ENCODE data around the gene PALM.
A peak's percentile ranks its signal among the peaks of the same experiment; 100 is the strongest.
"Not testable (repeated sequence)": the region's sequence is repeated elsewhere in the genome, so short reads cannot be mapped to it uniquely, and the experiment has no call there.

Gene PALM

DNA sequence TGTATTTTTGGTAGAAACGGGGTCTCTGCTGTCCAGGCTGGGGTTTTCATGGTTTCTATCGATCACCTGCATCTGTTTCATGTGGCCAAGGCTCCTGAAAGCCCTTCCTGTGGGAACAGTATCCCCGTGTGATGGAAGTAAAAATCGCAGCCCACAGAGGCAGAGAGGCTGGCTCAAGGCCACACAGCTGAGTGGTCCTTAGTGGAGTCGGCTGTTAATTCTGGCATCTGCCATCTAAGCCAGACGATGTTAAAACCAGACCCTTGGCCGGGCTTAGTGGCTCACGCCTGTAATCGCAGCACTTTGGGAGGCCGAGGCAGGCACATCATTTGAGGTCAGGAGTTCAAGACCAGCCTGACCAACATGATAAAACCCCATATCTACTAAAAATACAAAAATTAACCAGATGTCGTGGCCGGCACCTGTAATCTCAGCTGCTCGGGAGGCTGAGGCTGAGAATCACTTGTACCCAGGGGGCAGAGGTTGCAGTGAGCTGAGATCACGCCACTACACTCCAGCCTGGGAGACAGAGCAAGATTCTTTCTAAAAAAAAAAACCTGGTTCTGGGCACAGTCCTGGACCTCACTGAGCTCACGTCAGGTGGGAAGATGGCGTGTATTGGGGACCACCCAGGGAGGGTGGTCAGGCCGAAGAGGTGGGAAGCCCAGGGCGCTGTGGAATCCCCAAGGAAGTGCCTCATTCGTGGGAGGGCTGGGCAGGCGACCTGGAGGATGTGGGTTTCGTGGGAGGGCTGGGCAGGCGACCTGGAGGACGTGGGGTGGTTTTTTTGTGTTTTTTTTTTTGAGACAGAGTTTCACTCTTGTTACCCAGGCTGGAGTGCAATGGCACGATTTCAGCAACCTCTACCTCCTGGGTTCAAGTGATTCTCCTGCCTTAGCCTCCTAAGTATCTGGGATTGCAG, 23.7 kb downstream of the PALM start:
- no peak for DNase-seq

GRCh38 chr19:734716-735115, 26.0 kb downstream of the PALM start:
- no peak for DNase-seq

DNA sequence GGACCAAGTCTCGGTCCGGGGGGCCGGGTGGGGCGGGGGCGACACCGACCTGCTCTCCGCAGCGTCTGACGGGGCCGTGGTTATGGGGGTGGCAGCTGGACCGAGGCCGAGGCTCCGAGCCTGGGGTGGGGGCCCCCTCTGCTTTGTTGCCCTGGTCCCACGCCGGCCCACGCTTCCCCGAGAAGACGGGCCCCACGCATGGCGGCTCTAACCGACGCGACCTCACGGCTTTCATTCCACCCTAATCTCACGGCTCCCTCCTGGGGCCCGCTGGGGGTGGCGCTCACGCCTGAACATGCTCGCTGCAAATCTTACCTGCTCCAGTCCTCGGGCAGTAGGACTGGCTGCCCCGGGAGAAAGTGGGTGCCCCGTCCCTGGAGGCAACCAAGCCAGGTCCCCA, 27.4 kb downstream of the PALM start:
- DNase-seq, result no peak

DNA sequence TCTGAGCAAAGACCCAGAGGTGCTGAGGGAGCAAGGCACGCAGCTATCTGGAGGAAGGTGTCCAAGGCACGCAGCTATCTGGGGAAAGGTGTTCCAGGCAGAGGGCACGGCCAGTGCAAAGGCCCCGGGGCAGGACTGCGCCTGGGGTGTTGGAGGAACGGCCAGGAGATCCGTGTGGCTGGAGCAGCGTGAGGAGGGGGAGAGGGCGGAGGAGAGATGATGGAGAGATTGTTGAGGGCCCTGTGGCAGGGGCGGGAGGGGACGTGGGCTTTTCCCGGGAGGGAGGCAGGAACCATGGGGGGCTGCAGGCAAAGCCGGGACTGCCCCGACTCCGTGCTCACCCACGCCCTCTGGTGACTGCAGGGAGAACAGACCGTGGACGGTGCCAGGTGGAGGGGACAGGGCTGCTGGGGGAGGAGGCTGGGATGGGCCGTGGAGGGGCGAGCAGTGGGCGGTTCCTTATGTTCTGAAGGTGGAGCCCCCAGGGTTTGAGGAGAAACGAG, 28.9 kb downstream of the PALM start:
- no peak for DNase-seq

GRCh38 chr19:738509-739128, 29.9 kb downstream of the PALM start:
- DNase-seq, result no peak

DNA sequence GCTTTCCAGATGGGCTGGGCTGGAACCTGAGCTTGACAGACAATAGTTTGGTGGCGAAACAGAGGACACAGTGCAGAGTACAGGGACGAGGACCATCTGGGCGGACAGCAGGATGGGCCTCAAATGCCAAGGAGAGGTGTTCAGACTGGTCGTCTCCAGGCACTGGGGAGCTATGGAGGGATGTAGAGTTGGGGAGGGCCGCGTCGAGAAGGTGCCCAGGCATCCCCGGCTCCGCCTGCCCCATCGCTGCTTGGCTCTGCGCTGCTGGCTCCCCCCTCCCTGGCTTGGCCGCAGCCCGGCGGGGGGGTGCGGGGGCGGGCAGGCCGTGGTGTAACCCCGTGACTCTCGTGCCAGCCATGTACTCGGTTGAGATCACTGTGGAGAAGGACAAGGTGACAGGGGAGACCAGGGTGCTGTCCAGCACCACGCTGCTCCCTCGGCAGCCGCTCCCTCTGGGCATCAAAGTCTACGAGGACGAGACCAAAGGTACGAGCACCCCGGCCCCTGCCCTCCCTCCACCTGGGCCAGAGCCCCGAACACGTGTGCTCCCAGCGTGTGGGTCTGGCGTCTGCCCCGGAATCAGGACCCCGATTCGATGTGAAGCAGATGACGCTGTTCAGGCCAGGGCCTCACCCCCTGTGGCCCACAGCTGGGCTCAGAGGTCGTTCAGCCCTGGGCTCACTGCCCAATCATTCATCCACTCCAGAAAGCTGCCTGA, 31.4 kb downstream of the PALM start:
- no peak for DNase-seq

- not testable (repeated sequence) for DNase-seq
Observed at GRCh38 chr19:740816-741505, 32.2 kb downstream of the PALM start.

DNA sequence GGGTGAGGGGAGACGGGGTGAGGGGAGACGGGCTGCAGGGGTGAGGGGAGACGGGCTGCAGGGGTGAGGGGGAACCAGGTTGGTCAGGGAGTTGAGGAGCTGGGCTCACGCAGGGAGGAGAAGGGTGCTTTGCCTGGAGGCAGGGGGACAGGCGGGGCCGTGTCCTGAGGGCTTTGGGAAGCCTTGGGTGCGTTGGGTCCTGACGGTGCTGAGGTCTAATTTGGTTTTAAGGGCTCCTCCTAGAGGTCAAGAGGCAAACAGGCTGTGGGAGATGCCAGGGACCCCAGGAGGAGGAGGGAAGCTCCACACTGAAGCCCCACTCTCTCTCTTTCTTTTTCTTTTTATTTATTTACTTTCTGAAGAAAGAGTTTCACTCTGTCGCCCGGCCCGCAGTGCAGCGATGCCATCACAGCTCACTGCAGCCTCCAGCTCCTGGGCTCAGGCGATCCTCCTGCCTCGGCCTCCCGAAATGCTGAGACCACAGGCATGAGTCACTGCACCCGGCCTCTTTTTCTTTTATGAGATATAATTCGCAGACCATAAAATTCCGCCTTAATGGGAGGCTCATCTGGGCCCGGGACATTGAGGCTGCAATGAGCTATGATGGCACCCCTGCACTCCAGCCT, 32.9 kb downstream of the PALM start:
- no peak for DNase-seq

- no peak for DNase-seq
Observed at GRCh38 chr19:742540-743075, 33.9 kb downstream of the PALM start.

DNA sequence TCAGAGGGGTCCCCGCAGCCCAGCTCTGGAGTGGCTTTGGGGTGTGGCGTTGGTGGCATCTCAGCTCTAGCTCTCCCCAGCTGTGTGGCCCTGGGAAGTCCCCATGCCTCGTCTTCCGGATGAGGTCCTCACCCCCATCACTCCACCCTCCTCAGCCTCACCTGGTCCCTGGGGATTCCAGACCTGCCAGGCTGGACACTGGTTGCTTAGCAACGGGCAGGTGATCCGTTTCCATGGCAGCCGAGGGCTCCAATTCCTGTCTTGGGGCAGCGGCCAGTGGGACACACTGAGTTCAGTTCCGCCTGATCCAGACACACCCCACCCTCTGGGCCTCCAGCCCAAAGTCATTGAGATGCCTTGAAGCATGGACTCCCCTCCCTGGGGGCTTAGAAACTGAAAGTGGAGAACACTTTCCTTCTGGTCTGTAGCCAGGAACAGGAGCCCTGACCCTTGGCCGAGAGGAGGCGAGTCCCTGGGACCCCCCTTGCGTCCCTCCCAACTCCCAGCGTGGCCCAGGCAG, 34.5 kb downstream of the PALM start:
- peak; percentile 38 for DNase-seq

DNA sequence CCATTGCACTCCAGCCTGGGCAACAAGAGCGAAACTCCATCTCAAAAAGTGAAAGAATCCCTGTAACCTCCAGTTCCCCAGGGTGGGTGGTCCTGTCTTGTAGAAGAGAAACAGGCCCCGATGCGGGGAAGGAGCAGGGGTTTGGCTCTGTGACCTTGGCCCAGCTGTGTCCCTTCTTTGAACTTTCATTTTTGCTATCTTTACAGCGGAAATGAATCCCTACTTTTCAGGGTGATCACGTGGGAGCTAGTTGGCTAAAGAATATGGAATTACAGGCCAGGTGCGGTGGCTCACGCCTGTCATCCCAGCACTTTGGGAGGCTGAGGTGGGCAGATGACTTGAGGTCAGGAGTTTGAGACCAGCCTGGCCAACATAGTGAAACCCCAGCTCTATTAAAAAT, 36.4 kb downstream of the PALM start:
- not testable (repeated sequence) for DNase-seq

- DNase-seq, result no peak
Observed at GRCh38 chr19:746208-746819, 37.6 kb downstream of the PALM start.

DNA sequence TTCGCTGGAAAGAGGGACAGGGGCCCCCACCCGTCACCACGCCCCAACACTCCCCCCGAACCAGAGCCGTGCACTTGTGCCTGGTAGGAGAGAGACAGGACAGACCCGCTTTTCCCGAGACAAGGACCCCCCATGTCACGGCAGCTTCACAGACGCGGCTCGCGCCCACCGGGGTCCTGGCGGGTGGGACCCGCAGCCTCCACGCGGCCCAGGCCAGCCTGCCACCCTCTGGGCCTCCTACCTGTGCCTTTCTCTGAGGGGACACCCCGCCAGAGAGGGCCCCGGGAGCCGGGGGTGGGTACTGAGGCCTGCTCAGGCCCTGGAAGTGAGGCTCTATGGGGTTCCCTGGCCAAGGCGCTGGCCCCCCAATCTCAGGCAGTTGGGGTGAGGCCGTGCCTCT, 38.2 kb downstream of the PALM start:
- DNase-seq, result no peak

DNA sequence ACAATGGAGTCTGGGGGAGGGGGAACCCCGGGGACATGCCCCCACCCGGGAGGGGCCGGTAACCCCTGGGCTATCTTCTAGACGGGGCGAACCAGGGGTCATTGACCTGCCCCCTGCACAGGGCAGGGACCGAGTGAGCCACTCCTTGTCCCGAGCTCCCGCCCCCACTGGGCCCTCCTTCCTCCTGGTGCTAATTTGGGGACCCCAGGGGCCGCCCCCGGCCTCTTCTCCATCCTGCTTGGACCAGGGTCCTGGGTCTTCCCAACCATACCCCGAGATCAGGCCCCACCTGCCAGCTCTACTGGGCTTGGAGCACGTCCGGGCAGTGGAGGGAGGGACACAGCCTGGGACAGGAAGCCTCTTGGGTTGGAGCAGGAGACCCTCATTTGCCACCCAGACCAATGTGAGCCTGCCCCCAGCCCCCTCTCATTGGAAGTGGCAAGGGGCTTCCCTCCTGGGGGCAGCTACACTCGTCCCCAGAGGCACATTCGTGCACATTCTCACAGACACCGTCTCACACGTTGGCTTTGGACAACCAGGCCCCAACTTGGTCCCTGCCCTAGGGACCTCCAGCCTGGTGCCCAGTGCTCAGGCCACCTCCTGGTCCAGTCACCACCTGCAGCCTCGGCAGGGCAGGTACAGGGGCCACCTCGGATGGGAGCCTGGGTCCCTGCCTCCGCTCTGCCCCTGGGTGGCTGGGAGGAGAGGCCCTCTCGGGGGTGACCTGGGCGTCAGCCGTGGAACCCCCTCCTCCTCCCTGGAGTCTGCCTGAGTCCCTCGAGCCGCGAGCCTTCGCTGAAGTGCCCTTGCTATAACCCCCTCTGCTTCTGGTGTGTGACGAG, 38.9 kb downstream of the PALM start:
- no peak for DNase-seq

DNA sequence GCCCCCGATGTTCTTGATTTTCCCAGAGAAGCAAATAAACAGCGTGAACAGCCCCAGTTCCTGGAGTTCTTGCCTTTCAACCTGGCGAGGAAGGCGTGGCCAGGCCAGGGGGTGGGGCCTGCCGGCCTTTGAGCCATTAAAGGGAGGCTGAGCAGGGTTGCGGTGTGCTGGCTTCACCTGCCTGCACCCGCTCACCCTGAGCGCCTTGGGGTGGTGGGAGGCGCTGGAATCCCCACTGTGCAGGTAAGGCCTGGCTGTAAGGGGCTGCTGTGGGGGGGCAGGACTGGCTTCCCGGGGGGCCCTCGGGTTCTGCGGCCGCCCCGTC, 39.5 kb downstream of the PALM start:
- no peak for DNase-seq

DNA sequence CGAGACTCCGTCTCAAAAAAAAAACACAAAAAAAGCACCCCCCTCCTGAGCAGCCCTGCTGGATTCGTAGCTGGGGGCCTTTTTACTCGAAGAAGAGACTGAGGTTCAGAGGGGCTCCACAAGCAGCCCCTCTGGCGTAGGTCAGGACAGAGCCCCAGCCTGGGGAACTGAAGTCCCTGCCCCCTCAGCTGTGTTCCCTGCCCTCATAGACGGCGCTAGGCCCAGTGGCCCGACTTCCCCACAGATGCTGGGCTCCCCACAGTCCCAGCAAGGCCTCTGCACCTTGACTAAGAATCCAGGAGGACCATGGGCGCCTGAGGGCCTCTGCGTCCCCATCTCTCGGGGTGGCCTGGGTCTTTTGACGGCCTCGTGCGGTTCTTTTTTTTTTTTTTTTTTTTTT, 41.1 kb downstream of the PALM start:
- no peak for DNase-seq

- peak; percentile 86 for DNase-seq
Observed at GRCh38 chr19:750640-751423, 42.1 kb downstream of the PALM start, which contains the start of gene MISP. MISP (plus strand) TSS chr19:751112; CDS start chr19:756947, 5,835 bp downstream.

DNA sequence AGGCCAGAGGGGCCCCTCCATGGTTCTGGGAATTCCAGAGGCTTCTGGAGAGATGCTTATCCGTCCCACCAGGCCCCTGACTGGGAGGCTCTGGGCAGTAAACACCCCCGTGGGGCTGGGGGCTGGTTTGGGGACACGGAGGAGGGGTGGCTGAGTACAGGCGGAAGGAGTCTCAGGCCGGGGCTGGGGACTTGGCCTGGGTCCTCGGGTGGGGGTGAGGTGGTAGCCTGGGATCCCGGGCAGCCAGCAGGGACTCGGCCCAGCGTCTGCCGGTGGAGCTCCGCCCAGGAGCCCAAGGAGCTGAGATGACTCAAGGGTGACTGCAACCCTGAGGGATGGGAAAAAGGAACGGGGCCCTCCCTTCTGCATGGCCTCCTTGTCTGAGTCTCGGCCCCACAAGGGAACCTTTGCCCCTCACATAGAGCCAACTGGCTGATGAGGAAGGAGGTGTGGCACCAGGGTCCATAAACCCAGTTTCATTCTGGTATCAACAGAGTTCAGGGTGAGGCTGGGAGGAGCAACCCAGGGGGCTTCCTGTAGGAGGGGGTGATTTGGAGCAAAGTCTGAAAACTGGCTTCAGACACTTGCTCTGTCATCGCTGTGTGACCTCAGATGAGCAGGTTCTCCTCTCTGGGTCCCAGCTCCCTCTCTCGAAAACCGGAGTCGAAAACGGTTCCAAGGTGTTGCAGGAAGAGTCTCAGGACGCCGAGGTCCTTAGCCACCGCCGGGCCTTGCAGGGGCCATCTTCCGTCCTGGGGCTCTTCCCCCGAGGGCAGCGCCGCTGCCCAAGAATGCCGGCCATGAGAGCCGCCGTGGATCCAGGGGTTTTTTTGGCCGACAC, 43.0 kb downstream of the PALM start:
- DNase-seq, result no peak

Data from NCI-H345 (cell line).